Left ventricle myocardium inferior (tissue), 1 donor: ENCODE results near the gene AGAP1. TPM values are rescaled to one million over a fixed set of nuclear protein-coding genes. Genes with fewer than 3 reads are reported as not detected.

Experiments used
- DNase-seq: peaks from one replicate; pipeline ENCODE4 v3.0.0-alpha.2; 2020
- H3K27ac ChIP-seq: fragments of 200-600 bp; replicated peaks from 2 replicates; pipeline ENCODE4 v1.8.0; 2021
- H3K27me3 ChIP-seq: fragments of 200-600 bp; 2 replicates; pipeline ENCODE4 v1.8.0; 2021; ENCODE audit warnings: low read depth
- H3K36me3 ChIP-seq: fragments of 200-600 bp; 2 replicates; pipeline ENCODE4 v1.8.0; 2021
- H3K4me1 ChIP-seq: fragments of 200-600 bp; 2 replicates; pipeline ENCODE4 v1.8.0; 2021
- H3K4me3 ChIP-seq: fragments of 200-600 bp; 2 replicates; pipeline ENCODE4 v1.8.0; 2021; ENCODE audit warnings: mild to moderate bottlenecking, moderate library complexity
- H3K9me3 ChIP-seq: fragments of 200-600 bp; replicated peaks from 2 replicates; pipeline ENCODE4 v1.8.0; 2021
- CTCF ChIP-seq: fragments of 200-600 bp; IDR thresholded peaks from 2 replicates; pipeline ENCODE4 v1.8.0; 2021; ENCODE audit warnings: antibody characterized with exemption, mild to moderate bottlenecking, borderline replicate concordance
- intact Hi-C: fragments of 100-400 bp; cut with micrococcal nuclease; formaldehyde crosslinking; loops from one replicate; pipeline ENCODE4 v1.11.0; 2022
- total RNA-seq: library from RNA; stranded (reverse); fragmentation: NEBNext Ultra II Directional; extraction: Animal tissue kit (Norgen Biotek cat#: 25700); gene quantifications from one replicate; pipeline ENCODE4 v1.2.1, GENCODE V29; 2021
- donor health status: DM: no; HTN: yes; CAD: no; lungs with severe emphysema.

The AGAP1 gene
- total RNA-seq, 1 donor from 2014 or later: 18.1 TPM

- H3K27me3 ChIP-seq: peaks cover 9% of the 10 kb centered on the region
- H3K9me3 ChIP-seq: no peaks in the 10 kb centered on the region
- TF ChIP-seq CTCF: no peak
- no peak for DNase-seq
- no peak overlapping the region for H3K27ac ChIP-seq
- intact Hi-C loops: no loop called here
- H3K36me3 ChIP-seq: no peaks in the 10 kb centered on the region
- H3K4me3 ChIP-seq: no peak overlapping the region
- no peaks in the 10 kb centered on the region for H3K4me1 ChIP-seq
These were observed 44.3 kb upstream of the AGAP1 start for GRCh38 chr2:235449568-235449967.

- H3K4me3 ChIP-seq: no peak overlapping the region
These were observed 40.2 kb upstream of the AGAP1 start for GRCh38 chr2:235453605-235454151.

GRCh38 chr2:235458839-235459273 is 35.0 kb upstream of the AGAP1 start:
- Histone ChIP-seq H3K4me1 (peaks cover 5% of the 10 kb centered on the region), H3K36me3 (no peaks in the 10 kb centered on the region), H3K9me3 (no peaks in the 10 kb centered on the region), H3K27ac (no peak overlapping the region), H3K4me3 (no peak overlapping the region), H3K27me3 (peaks cover 25% of the 10 kb centered on the region)
- intact Hi-C loops: no loop called here
- TF ChIP-seq CTCF: no peak
- peak; percentile 22 for DNase-seq

More at GRCh38 chr2:235453605-235454151, 40.2 kb upstream of the AGAP1 start:
- Histone ChIP-seq H3K9me3 (no peaks in the 10 kb centered on the region), H3K36me3 (no peaks in the 10 kb centered on the region), H3K4me1 (no peaks in the 10 kb centered on the region), H3K27ac (no peak overlapping the region), H3K27me3 (peaks cover 9% of the 10 kb centered on the region)
- no peak for DNase-seq
- no peak for TF ChIP-seq CTCF
- intact Hi-C loops: no loop called here

GRCh38 chr2:235460548-235461047 is 33.2 kb upstream of the AGAP1 start:
- Histone ChIP-seq H3K9me3 (no peaks in the 10 kb centered on the region), H3K4me3 (no peak overlapping the region), H3K27ac (no peak overlapping the region), H3K36me3 (no peaks in the 10 kb centered on the region), H3K4me1 (peaks cover 9% of the 10 kb centered on the region), H3K27me3 (peaks cover 28% of the 10 kb centered on the region)
- no peak for TF ChIP-seq CTCF
- no peak for DNase-seq
- intact Hi-C loops: no loop called here

GRCh38 chr2:235461763-235462414 is 32.0 kb upstream of the AGAP1 start:
- H3K4me1 ChIP-seq: peaks cover 9% of the 10 kb centered on the region
- TF ChIP-seq CTCF: no peak

More at GRCh38 chr2:235461763-235462414, 32.0 kb upstream of the AGAP1 start:
- Histone ChIP-seq H3K27me3 (peaks cover 34% of the 10 kb centered on the region), H3K9me3 (no peaks in the 10 kb centered on the region), H3K27ac (no peak overlapping the region), H3K4me3 (no peak overlapping the region), H3K36me3 (no peaks in the 10 kb centered on the region)
- intact Hi-C loops: no loop called here
- no peak for DNase-seq
